Superior temporal gyrus (tissue), 1 donor: Measurements from ENCODE around the gene DELE1.

Source experiments
- DNase-seq: peaks from one replicate; pipeline ENCODE4 v3.0.0-alpha.2; 2016; ENCODE audit errors: extremely low spot score

The DELE1 gene

DNA sequence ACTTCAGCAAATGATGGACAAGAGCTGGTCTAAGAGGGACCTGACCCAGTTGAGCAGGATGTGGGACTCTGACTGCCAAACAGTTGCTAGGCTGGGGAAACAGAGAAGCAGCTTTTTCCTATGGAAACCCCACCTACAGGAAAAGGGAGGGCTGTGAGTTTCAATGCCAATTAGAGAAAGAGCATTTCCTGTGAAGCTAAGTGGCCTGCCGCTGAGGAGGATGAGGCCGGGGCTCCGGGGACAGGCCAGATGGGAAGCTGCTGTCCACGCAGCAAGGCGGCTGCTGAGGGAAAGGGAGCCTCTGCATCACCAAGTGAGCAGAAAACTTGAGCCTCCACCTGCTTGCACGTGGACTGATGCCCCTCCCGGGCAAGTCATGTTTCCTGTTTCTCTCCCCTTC lies 34.4 kb downstream of the DELE1 start, which contains the start of gene PCDH12:
Gene PCDH12 (minus strand): TSS at position 90 of the 400 bp plus-strand sequence. CDS start 351 bp downstream, outside the sequence.
- no peak for DNase-seq

DNA sequence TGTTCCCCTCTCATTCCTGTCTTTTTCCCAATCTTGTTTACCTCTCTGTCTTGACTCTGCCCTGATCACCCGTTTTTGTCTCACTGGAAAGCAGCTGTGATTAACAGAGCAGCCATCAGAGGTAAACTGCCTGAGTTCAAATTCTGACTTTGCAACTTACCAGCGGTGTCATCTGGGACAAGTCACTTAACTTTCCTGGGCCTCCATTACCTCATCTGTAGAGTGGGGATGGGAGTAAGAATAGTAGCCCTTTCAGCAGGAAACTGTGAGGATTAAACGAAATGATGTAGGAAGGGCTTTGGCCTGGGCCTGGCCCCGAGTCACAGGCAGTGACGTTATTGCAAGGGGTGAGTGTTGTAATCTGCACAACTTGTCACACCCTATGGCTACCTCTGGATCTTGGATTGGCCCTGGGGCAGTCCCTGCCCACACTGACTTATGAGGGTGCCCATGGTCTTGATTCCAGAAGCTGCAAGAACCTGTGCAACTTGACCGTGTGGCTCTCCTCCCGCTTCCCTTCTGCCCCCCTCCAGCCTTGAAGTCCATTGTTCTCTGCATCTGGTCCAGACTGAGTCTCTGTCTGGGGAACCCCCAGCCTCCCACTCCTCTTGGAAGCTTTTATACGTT lies 35.0 kb downstream of the DELE1 start:
- DNase-seq = no peak

- DNase-seq = no peak
These were observed 36.3 kb downstream of the DELE1 start for GRCh38 chr5:141960018-141960417.

DNA sequence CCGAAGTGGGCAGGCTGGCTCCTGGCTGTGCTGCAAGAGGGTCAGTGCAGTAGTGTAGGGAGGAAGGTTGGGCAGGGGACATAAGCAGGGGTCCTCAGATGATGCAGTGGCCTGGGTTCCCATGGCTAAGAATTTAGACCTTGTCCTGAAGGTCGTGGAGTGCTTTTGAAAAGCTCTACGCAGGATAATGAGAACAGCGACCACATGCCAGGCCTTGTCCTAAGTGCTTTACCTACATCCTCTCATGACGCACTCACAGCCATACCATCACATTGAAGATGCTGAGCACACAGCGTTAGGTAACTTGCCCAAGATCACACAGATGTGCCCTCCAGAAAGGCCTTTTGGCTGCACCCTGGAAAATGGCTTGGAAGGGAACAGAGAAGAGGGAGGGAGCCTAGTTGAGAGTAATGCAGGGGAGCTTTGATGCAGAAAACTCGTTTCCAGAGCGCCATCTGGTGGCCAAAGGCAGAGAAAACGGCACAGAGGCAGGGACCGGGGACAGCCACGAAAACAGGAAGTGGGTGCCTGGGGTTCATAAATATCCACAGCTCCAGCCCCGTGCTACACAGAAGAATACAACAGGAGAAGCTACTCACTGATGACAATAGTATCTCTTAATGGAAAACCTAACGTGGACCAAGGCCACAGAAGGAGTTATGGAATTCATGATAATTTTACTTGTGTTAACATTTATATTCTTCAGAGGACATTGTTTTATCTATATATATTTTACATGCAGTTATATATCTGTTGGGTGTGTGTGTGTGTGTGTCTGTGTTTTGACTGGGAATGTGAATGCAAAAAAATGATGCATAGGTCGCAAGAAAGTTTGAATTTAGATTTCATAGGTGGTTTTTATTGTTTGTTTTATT lies 37.0 kb downstream of the DELE1 start:
- DNase-seq = peak; percentile 98

- DNase-seq = no peak
These were observed 37.8 kb downstream of the DELE1 start for GRCh38 chr5:141961466-141961865.

GRCh38 chr5:141963701-141964100 lies 40.0 kb downstream of the DELE1 start:
- no peak for DNase-seq

DNA sequence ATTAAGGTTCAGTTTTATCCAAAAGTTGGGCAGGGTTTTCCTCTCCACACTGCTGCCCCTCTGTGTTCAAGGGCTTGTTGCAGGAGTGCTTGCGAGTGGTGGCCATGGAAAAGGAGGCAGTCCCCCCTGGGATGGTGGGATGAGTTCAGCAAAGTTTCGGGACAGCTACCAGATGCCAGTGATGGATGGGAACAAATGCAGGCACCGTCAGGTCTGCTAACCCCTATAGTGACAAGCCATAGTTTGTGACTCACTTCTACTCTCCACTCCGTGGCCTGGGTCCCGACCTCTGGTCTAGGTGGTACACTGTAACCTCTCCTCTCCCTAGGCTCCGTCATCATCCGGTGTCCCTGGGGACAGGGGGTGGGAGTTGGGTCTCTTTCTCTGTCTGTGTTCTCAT lies 41.4 kb downstream of the DELE1 start:
- no peak for DNase-seq

DNA sequence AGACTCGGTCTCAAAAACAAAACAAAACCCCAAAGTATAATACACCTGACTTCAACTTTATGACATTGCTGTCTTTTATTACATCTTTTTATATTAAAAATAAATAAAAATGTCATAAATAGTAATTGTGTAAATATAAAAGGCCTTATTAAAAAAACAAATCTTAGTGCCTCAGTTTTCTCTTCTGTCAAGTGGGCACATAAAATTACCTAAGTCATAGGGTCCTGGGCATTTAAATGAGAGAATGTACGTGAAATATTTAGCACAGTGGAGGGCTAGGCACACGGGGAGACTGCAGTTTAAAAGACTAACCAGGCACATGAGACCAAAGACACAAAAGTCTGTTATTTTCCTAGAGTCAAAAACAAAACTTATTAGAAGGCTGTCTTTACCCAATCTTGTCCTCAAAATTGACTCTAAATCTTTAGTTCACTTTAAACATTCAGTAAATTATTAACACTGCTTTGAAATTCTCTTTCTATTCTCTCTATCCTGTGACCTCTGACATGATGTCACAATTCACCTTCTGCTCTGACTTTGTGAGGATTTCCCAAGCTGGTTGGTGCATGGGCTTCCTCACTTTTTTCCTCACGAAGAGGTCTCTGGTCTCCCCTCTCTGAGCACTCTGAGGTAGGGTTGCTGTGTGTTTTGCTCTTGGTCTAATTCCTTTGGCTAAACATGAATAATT lies 42.7 kb downstream of the DELE1 start:
- DNase-seq = no peak

DNA sequence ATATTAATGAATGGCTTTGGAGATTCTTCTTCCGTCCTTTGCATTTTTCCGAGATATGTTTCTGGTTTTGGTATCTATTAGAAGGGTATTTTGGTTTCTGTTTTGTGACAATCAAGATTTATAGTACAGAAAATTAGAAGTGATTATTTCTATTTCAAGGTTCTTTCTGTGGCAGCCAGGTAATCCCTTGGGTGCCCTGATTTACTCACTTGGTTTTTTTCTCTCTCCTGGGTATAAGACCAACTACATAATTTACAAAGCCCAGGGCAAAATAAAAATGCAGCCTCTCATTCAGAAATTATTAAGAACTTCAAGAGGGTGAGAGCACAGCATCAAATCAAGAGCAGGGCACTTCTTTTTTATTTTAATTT lies 43.3 kb downstream of the DELE1 start:
- DNase-seq = no peak

DNA sequence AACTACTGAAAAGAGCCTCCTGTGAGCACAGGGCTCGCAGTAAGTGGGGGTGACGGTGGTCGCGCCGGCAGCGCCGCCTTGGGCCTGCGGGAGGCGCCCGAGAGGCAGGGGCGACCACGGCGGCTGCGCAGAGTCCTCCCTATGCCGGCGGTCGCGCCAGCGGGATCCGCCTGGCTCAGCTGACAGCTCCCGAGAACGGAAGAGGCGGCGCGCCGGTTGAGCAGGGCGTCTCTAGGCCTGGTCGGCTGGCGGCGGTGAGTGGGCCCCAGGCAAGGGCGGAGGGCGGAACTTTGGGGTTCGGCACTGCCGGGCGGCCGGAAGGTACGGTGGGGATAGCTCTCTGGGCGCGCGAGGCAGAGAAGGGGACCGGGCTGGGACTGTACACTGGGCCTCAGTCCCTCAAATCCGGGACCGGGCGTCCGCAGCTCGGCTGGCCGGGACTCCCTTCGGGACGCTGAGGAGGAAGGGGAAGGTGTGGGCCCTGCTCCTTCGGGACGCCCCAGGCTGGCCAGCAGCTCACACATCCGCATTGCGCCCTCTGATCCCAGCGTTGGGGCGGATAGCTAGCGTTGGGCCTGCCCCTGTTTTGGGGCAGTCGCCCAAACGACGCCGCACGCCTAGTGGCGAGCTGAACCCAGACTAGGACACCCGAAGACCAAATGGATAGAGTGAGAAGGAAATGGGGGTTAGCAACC lies 45.4 kb downstream of the DELE1 start, which contains the start of gene RNF14:
Gene RNF14 (plus strand): TSS at position 192 of the 695 bp plus-strand sequence. CDS start 4,484 bp downstream, outside the sequence.
- peak; percentile 89 for DNase-seq

- DNase-seq = no peak
These were observed 46.4 kb downstream of the DELE1 start for GRCh38 chr5:141969783-141970771.

- no peak for DNase-seq
These were observed 50.4 kb downstream of the DELE1 start for GRCh38 chr5:141973871-141974595.

GRCh38 chr5:141976176-141976575 lies 52.5 kb downstream of the DELE1 start:
- no peak for DNase-seq

GRCh38 chr5:141978389-141978788 lies 54.7 kb downstream of the DELE1 start:
- DNase-seq = no peak

- no peak for DNase-seq
These were observed 59.0 kb downstream of the DELE1 start for GRCh38 chr5:141982626-141983025.

- DNase-seq = no peak
These were observed 62.4 kb downstream of the DELE1 start for GRCh38 chr5:141986072-141986471.

- no peak for DNase-seq
These were observed 66.0 kb downstream of the DELE1 start for GRCh38 chr5:141989720-141990119.
